ENCODE results near the gene CCK.

The CCK gene

DNA sequence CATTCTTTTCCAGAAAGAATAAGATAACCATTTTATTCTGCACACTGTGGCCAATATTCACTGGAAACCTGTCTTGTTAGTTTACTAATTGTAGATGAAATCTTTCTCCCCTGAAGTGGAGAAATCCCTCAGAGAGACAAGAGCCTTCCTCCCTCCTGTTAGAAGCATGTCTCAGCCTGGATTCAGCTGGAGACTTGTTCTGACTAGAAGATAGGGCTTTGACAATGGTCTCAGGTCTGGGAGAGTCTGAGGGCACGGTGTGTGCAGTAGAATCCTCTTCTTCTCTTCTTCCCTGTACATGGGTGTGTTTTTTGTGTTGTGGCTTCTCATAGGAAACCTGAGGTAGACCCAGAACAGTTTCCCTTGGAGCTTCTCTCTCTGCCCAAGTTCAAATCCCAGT is 19.9 kb downstream of the CCK start:
- H3K4me2 ChIP-seq (ENCODE audit: low read length, poor library complexity, severe bottlenecking): no peak overlapping the region
- no peak overlapping the region for H3K27ac ChIP-seq (ENCODE audit: low read length, poor library complexity, severe bottlenecking)
- no peak for DNase-seq
- H3K23ac ChIP-seq (ENCODE audit: low read length in 2 of 2): no peak overlapping the region
- H3K4me1 ChIP-seq (ENCODE audit: control insufficient read depth, insufficient read depth, low read depth, low read length): no peaks in the 10 kb centered on the region
- H2AFZ ChIP-seq (ENCODE audit: low read depth, low read length): no peak overlapping the region
- H2BK15ac ChIP-seq (ENCODE audit: low read depth, poor library complexity, severe bottlenecking): no peak overlapping the region
- no peak overlapping the region for H4K8ac ChIP-seq (ENCODE audit: low read length)
- no peaks in the 10 kb centered on the region for H3K9me3 ChIP-seq (ENCODE audit: control insufficient read depth, low read length)
- no peak overlapping the region for H3K4me3 ChIP-seq (ENCODE audit: insufficient read depth in 1 of 2, low read depth in 1 of 2, low read length in 2 of 2)
- H3K18ac ChIP-seq (ENCODE audit: low read depth in 1 of 2, low read length in 2 of 2): no peak overlapping the region
- no peaks in the 10 kb centered on the region for H3K36me3 ChIP-seq (ENCODE audit: control insufficient read depth in 1 of 2, insufficient read depth in 2 of 2, low read depth in 1 of 2, low read length in 2 of 2)
- H2BK12ac ChIP-seq (ENCODE audit: low read length in 2 of 2): no peak overlapping the region
- H2BK5ac ChIP-seq (ENCODE audit: low read depth, low read length, poor library complexity, severe bottlenecking): no peak overlapping the region
- no peak overlapping the region for H4K91ac ChIP-seq (ENCODE audit: low read length)
- no peak overlapping the region for H3K9ac ChIP-seq (ENCODE audit: low read length)
- H3K4ac ChIP-seq (ENCODE audit: low read depth in 1 of 2, low read length in 2 of 2): no peak overlapping the region
- peaks cover 34 to 49% of the 10 kb centered on the region in 2 experiments for H3K27me3 ChIP-seq (ENCODE audit: control insufficient read depth in 1 of 2, insufficient read depth in 1 of 2, low read length in 2 of 2)
- no peaks in the 10 kb centered on the region for H3K79me1 ChIP-seq (replicated peaks; ENCODE audit: low read length, poor library complexity, severe bottlenecking)
- no CpG with 5 or more reads among the region's 1 CpG for WGBS
- H2AK5ac ChIP-seq (ENCODE audit: low read length, severe bottlenecking): no peak overlapping the region
- no peak overlapping the region for H3K14ac ChIP-seq (ENCODE audit: low read length in 2 of 2)
- H2BK120ac ChIP-seq (ENCODE audit: low read depth, low read length): no peak overlapping the region

DNA sequence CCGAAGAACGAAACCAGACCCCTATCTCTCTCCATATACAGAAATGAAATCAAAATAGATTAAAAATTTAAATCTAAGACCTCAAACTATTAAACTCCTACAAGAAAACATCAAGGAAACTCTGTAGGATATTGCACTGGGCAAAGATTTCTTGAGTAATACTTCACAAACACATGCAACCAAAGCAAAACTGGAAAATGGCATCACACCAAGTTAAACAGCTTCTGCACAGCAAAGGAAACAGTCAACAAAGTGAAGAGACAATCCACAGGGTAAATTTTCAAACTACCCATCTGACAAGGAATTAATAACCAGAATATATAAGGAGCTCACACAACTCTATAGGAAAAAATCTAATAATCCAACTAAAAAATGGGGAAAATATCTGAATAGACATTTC is 29.4 kb downstream of the CCK start:
- Histone ChIP-seq H2AK5ac (ENCODE audit: low read length, severe bottlenecking) (no peak overlapping the region), H3K23ac (ENCODE audit: low read length in 2 of 2) (no peak overlapping the region), H2BK5ac (ENCODE audit: low read depth, low read length, poor library complexity, severe bottlenecking) (no peak overlapping the region), H3K79me1 (replicated peaks; ENCODE audit: low read length, poor library complexity, severe bottlenecking) (no peaks in the 10 kb centered on the region), H2BK120ac (ENCODE audit: low read depth, low read length) (no peak overlapping the region), H3K4me3 (ENCODE audit: insufficient read depth in 1 of 2, low read depth in 1 of 2, low read length in 2 of 2) (no peak overlapping the region), H3K9ac (ENCODE audit: low read length) (no peak overlapping the region), H3K27ac (ENCODE audit: low read length, poor library complexity, severe bottlenecking) (no peak overlapping the region), H3K14ac (ENCODE audit: low read length in 2 of 2) (no peak overlapping the region), H4K8ac (ENCODE audit: low read length) (no peak overlapping the region), H3K4me2 (ENCODE audit: low read length, poor library complexity, severe bottlenecking) (no peak overlapping the region), H2BK12ac (ENCODE audit: low read length in 2 of 2) (no peak overlapping the region), H3K27me3 (ENCODE audit: control insufficient read depth in 1 of 2, insufficient read depth in 1 of 2, low read length in 2 of 2) (peaks cover 7 to 10% of the 10 kb centered on the region in 2 experiments), H3K36me3 (ENCODE audit: control insufficient read depth in 1 of 2, insufficient read depth in 2 of 2, low read depth in 1 of 2, low read length in 2 of 2) (no peaks in the 10 kb centered on the region), H3K18ac (ENCODE audit: low read depth in 1 of 2, low read length in 2 of 2) (no peak overlapping the region), H3K4me1 (ENCODE audit: control insufficient read depth, insufficient read depth, low read depth, low read length) (no peaks in the 10 kb centered on the region), H3K9me3 (ENCODE audit: control insufficient read depth, low read length) (peaks cover 11% of the 10 kb centered on the region), H2BK15ac (ENCODE audit: low read depth, poor library complexity, severe bottlenecking) (no peak overlapping the region), H3K4ac (ENCODE audit: low read depth in 1 of 2, low read length in 2 of 2) (no peak overlapping the region), H2AFZ (ENCODE audit: low read depth, low read length) (no peak overlapping the region), H4K91ac (ENCODE audit: low read length) (no peak overlapping the region)
- DNase-seq: no peak
- WGBS: no CpG with 5 or more reads among the region's 2 CpGs

DNA sequence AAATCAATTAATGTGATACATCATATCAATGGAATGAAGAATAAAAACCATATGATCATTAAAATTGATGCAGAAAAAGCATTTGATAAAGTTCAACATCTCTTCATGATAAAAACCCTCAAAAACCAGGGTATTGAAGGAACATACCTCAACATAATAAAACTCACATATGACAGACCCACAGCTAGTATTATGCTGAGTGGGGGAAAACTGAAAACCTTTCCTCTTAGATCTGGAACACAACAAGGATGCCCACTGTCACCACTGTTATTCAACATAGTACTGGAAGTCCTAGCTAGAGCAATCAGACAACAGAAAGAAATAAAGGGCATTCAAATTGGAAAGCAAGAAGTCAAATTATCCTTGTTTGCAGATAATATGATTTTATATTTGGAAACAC is 30.5 kb downstream of the CCK start:
- Histone ChIP-seq H3K27ac (ENCODE audit: low read length, poor library complexity, severe bottlenecking) (no peak overlapping the region), H3K36me3 (ENCODE audit: control insufficient read depth in 1 of 2, insufficient read depth in 2 of 2, low read depth in 1 of 2, low read length in 2 of 2) (no peaks in the 10 kb centered on the region), H2BK12ac (ENCODE audit: low read length in 2 of 2) (no peak overlapping the region), H2BK120ac (ENCODE audit: low read depth, low read length) (no peak overlapping the region), H3K23ac (ENCODE audit: low read length in 2 of 2) (no peak overlapping the region), H3K4me2 (ENCODE audit: low read length, poor library complexity, severe bottlenecking) (no peak overlapping the region), H3K9ac (ENCODE audit: low read length) (no peak overlapping the region), H3K14ac (ENCODE audit: low read length in 2 of 2) (no peak overlapping the region), H3K4ac (ENCODE audit: low read depth in 1 of 2, low read length in 2 of 2) (no peak overlapping the region), H3K18ac (ENCODE audit: low read depth in 1 of 2, low read length in 2 of 2) (no peak overlapping the region), H3K27me3 (ENCODE audit: control insufficient read depth in 1 of 2, insufficient read depth in 1 of 2, low read length in 2 of 2) (peaks cover 10% of the 10 kb centered on the region in 2 experiments), H4K91ac (ENCODE audit: low read length) (no peak overlapping the region), H2AK5ac (ENCODE audit: low read length, severe bottlenecking) (no peak overlapping the region), H4K8ac (ENCODE audit: low read length) (no peak overlapping the region), H2AFZ (ENCODE audit: low read depth, low read length) (no peak overlapping the region), H2BK5ac (ENCODE audit: low read depth, low read length, poor library complexity, severe bottlenecking) (no peak overlapping the region), H3K4me1 (ENCODE audit: control insufficient read depth, insufficient read depth, low read depth, low read length) (no peaks in the 10 kb centered on the region), H3K9me3 (ENCODE audit: control insufficient read depth, low read length) (peaks cover 11% of the 10 kb centered on the region), H2BK15ac (ENCODE audit: low read depth, poor library complexity, severe bottlenecking) (no peak overlapping the region), H3K79me1 (replicated peaks; ENCODE audit: low read length, poor library complexity, severe bottlenecking) (no peaks in the 10 kb centered on the region), H3K4me3 (ENCODE audit: insufficient read depth in 1 of 2, low read depth in 1 of 2, low read length in 2 of 2) (no peak overlapping the region)
- DNase-seq: no peak

DNA sequence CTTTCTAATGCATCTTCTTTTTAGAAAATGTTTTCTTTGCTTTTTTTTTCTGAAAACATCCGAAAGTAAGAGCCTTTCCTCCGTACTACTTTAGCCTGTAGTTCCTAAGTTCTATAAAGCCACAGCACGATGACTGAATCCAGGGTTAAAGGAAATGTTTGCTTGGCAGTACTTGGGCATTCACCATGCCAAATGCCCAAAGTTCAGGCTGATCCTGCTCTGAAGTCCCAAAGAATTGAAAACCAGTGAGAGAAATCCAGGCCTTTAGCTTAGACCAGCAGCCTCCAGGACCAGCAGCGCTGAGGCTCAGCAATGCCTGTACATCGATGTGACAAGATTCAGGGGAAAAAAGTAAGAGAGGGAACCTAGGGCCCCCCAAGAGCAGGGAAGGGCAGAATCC is 35.1 kb downstream of the CCK start:
- no peak overlapping the region for H4K8ac ChIP-seq (ENCODE audit: low read length)
- no peak overlapping the region for H2BK5ac ChIP-seq (ENCODE audit: low read depth, low read length, poor library complexity, severe bottlenecking)
- peaks cover 0 to 11% of the 10 kb centered on the region in 2 experiments for H3K36me3 ChIP-seq (ENCODE audit: control insufficient read depth in 1 of 2, insufficient read depth in 2 of 2, low read depth in 1 of 2, low read length in 2 of 2)
- H2BK15ac ChIP-seq (ENCODE audit: low read depth, poor library complexity, severe bottlenecking): no peak overlapping the region
- H2BK120ac ChIP-seq (ENCODE audit: low read depth, low read length): no peak overlapping the region
- no peaks in the 10 kb centered on the region for H3K79me1 ChIP-seq (replicated peaks; ENCODE audit: low read length, poor library complexity, severe bottlenecking)
- no peak overlapping the region for H3K4me2 ChIP-seq (ENCODE audit: low read length, poor library complexity, severe bottlenecking)
- no peak overlapping the region for H3K4me3 ChIP-seq (ENCODE audit: insufficient read depth in 1 of 2, low read depth in 1 of 2, low read length in 2 of 2)
- DNase-seq: no peak
- H2BK12ac ChIP-seq (ENCODE audit: low read length in 2 of 2): no peak overlapping the region
- no peak overlapping the region for H2AFZ ChIP-seq (ENCODE audit: low read depth, low read length)
- H4K91ac ChIP-seq (ENCODE audit: low read length): no peak overlapping the region
- no peak overlapping the region for H3K4ac ChIP-seq (ENCODE audit: low read depth in 1 of 2, low read length in 2 of 2)
- no peak overlapping the region for H3K23ac ChIP-seq (ENCODE audit: low read length in 2 of 2)
- peaks cover 10% of the 10 kb centered on the region in 2 experiments for H3K27me3 ChIP-seq (ENCODE audit: control insufficient read depth in 1 of 2, insufficient read depth in 1 of 2, low read length in 2 of 2)
- H3K14ac ChIP-seq (ENCODE audit: low read length in 2 of 2): no peak overlapping the region
- peaks cover 2% of the 10 kb centered on the region for H3K9me3 ChIP-seq (ENCODE audit: control insufficient read depth, low read length)
- H2AK5ac ChIP-seq (ENCODE audit: low read length, severe bottlenecking): no peak overlapping the region
- peaks cover 3% of the 10 kb centered on the region for H3K4me1 ChIP-seq (ENCODE audit: control insufficient read depth, insufficient read depth, low read depth, low read length)
- 94% methylated on average over 5 of the region's 5 CpGs for WGBS
- no peak overlapping the region for H3K27ac ChIP-seq (ENCODE audit: low read length, poor library complexity, severe bottlenecking)
- H3K9ac ChIP-seq (ENCODE audit: low read length): no peak overlapping the region
- no peak overlapping the region for H3K18ac ChIP-seq (ENCODE audit: low read depth in 1 of 2, low read length in 2 of 2)
